Measurements from ENCODE around the gene DMXL1.
A peak's percentile ranks its signal among the peaks of the same experiment; 100 is the strongest.

Gene DMXL1

GRCh38 chr5:119187776-119188529 is 117.1 kb downstream of the DMXL1 start:
- TF ChIP-seq POLR2AphosphoS5 (IDR thresholded peaks at IDR 0.05; ENCODE audit: low read depth, low read length) (no peak), POLR2A (IDR thresholded peaks at IDR 0.05; ENCODE audit: low read depth, low read length) (no peak), TAF1 (IDR thresholded peaks at IDR 0.05; ENCODE audit: borderline replicate concordance, low read depth, low read length) (no peak)
- FAIRE-seq (no peak), DNase-seq (ENCODE audit: insufficient read length) (no peak)

- no peak for FAIRE-seq
- TF ChIP-seq POLR2A (IDR thresholded peaks at IDR 0.05; ENCODE audit: low read depth, low read length) = no peak
- no peak for TF ChIP-seq POLR2AphosphoS5 (IDR thresholded peaks at IDR 0.05; ENCODE audit: low read depth, low read length)
- no peak for TF ChIP-seq TAF1 (IDR thresholded peaks at IDR 0.05; ENCODE audit: borderline replicate concordance, low read depth, low read length)
- DNase-seq (ENCODE audit: insufficient read length) = no peak
Measured at GRCh38 chr5:119190470-119191095, 119.7 kb downstream of the DMXL1 start.

- DNase-seq (ENCODE audit: insufficient read length) (no peak), FAIRE-seq (no peak)
- TF ChIP-seq POLR2A (IDR thresholded peaks at IDR 0.05; ENCODE audit: low read depth, low read length) (no peak), TAF1 (IDR thresholded peaks at IDR 0.05; ENCODE audit: borderline replicate concordance, low read depth, low read length) (no peak), POLR2AphosphoS5 (IDR thresholded peaks at IDR 0.05; ENCODE audit: low read depth, low read length) (no peak)
Measured at GRCh38 chr5:119191944-119192343, 121.1 kb downstream of the DMXL1 start.

- FAIRE-seq = peak; percentile 38
- DNase-seq (ENCODE audit: insufficient read length) = no peak
- TF ChIP-seq TAF1 (IDR thresholded peaks at IDR 0.05; ENCODE audit: borderline replicate concordance, low read depth, low read length) = no peak
- no peak for TF ChIP-seq POLR2AphosphoS5 (IDR thresholded peaks at IDR 0.05; ENCODE audit: low read depth, low read length)
- TF ChIP-seq POLR2A (IDR thresholded peaks at IDR 0.05; ENCODE audit: low read depth, low read length) = no peak
Measured at GRCh38 chr5:119200795-119201194, 129.9 kb downstream of the DMXL1 start.

- TF ChIP-seq POLR2AphosphoS5 (IDR thresholded peaks at IDR 0.05; ENCODE audit: low read depth, low read length) (no peak), POLR2A (IDR thresholded peaks at IDR 0.05; ENCODE audit: low read depth, low read length) (no peak), TAF1 (IDR thresholded peaks at IDR 0.05; ENCODE audit: borderline replicate concordance, low read depth, low read length) (no peak)
- FAIRE-seq = no peak
Measured at GRCh38 chr5:119207105-119207504, 136.2 kb downstream of the DMXL1 start.

GRCh38 chr5:119212026-119212425 is 141.1 kb downstream of the DMXL1 start:
- TF ChIP-seq POLR2A (IDR thresholded peaks at IDR 0.05; ENCODE audit: low read depth, low read length) (no peak), POLR2AphosphoS5 (IDR thresholded peaks at IDR 0.05; ENCODE audit: low read depth, low read length) (no peak), TAF1 (IDR thresholded peaks at IDR 0.05; ENCODE audit: borderline replicate concordance, low read depth, low read length) (no peak)
- no peak for FAIRE-seq
- no peak for DNase-seq (ENCODE audit: insufficient read length)

More at GRCh38 chr5:119207105-119207504, 136.2 kb downstream of the DMXL1 start:
- no peak for DNase-seq (ENCODE audit: insufficient read length)

- TF ChIP-seq TAF1 (IDR thresholded peaks at IDR 0.05; ENCODE audit: borderline replicate concordance, low read depth, low read length) = no peak
- no peak for TF ChIP-seq POLR2A (IDR thresholded peaks at IDR 0.05; ENCODE audit: low read depth, low read length)
- TF ChIP-seq POLR2AphosphoS5 (IDR thresholded peaks at IDR 0.05; ENCODE audit: low read depth, low read length) = no peak
- no peak for DNase-seq (ENCODE audit: insufficient read length)
- FAIRE-seq = peak; percentile 50
Measured at GRCh38 chr5:119212676-119213075, 141.8 kb downstream of the DMXL1 start.

GRCh38 chr5:119217183-119217582 is 146.3 kb downstream of the DMXL1 start:
- TF ChIP-seq TAF1 (IDR thresholded peaks at IDR 0.05; ENCODE audit: borderline replicate concordance, low read depth, low read length) = no peak
- no peak for TF ChIP-seq POLR2A (IDR thresholded peaks at IDR 0.05; ENCODE audit: low read depth, low read length)
- TF ChIP-seq POLR2AphosphoS5 (IDR thresholded peaks at IDR 0.05; ENCODE audit: low read depth, low read length) = no peak
- FAIRE-seq = no peak
- no peak for DNase-seq (ENCODE audit: insufficient read length)

- no peak for DNase-seq (ENCODE audit: insufficient read length)
- TF ChIP-seq TAF1 (IDR thresholded peaks at IDR 0.05; ENCODE audit: borderline replicate concordance, low read depth, low read length) (no peak), POLR2A (IDR thresholded peaks at IDR 0.05; ENCODE audit: low read depth, low read length) (no peak), POLR2AphosphoS5 (IDR thresholded peaks at IDR 0.05; ENCODE audit: low read depth, low read length) (no peak)
Measured at GRCh38 chr5:119218830-119219782, 148.2 kb downstream of the DMXL1 start.

GRCh38 chr5:119220576-119221197 is 149.8 kb downstream of the DMXL1 start:
- FAIRE-seq = peak; percentile 62
- TF ChIP-seq POLR2AphosphoS5 (IDR thresholded peaks at IDR 0.05; ENCODE audit: low read depth, low read length) = no peak
- DNase-seq (ENCODE audit: insufficient read length) = no peak

More at GRCh38 chr5:119218830-119219782, 148.2 kb downstream of the DMXL1 start:
- FAIRE-seq = no peak

- TF ChIP-seq POLR2A (IDR thresholded peaks at IDR 0.05; ENCODE audit: low read depth, low read length) = no peak
- DNase-seq (ENCODE audit: insufficient read length) (no peak), FAIRE-seq (no peak)
Measured at GRCh38 chr5:119221330-119221729, 150.4 kb downstream of the DMXL1 start.

All from GM12892 (cell line).